HCT116 (cell line): Measurements from ENCODE around the gene EVX2.

Experiments used
- CTCF ChIP-seq, 3 experiments: fragments of 200-600 bp in 1 of 3; sonication (generic) in 1 of 3; IDR thresholded peaks in 2 of 3; conservative IDR thresholded peaks in 1 of 3; 2 replicates each; pipeline ENCODE4 v1.5.1; 2012 to 2017; ENCODE audit warnings: low read depth in 2 of 3, low read length in 2 of 3, antibody characterized with exemption in 1 of 3, borderline replicate concordance in 1 of 3, control low read depth in 1 of 3, mild to moderate bottlenecking in 1 of 3, mixed read lengths in 1 of 3, mixed run types in 1 of 3, moderate library complexity in 1 of 3; ENCODE audit not compliant: insufficient read depth in 1 of 3
- MAX ChIP-seq: IDR thresholded peaks from 2 replicates; pipeline ENCODE4 v1.6.1; 2012

- TF ChIP-seq CTCF (IDR thresholded peaks at IDR 0.05 in 2 of 3, conservative IDR thresholded peaks at IDR 0.05 in 1 of 3; ENCODE audit: borderline replicate concordance in 1 of 3, insufficient read depth in 1 of 3, low read depth in 2 of 3, low read length in 2 of 3) (no peak), MAX (no peak)
These were observed 48.0 kb upstream of the EVX2 start for GRCh38 chr2:176131848-176132158.
